ENCODE data around the gene EVA1A. TPM values are rescaled to one million over a fixed set of nuclear protein-coding genes. Genes with fewer than 3 reads are reported as not detected.

Gene EVA1A
- total RNA-seq, 5 donors from 2014 or later (not counting 1 experiment from before 2014, with no cell fraction given) = 0.62 TPM; not detected in 4

- Histone ChIP-seq H3K4me1 (ENCODE audit: control insufficient read depth in 1 of 2, extremely low read depth in 1 of 2, insufficient read depth in 2 of 2, low read length in 2 of 2) (no peaks in the 10 kb centered on the region), H3K4me3 (ENCODE audit: control insufficient read depth in 1 of 2, extremely low read depth in 1 of 2, low read length in 1 of 2) (no peak overlapping the region), H3K36me3 (ENCODE audit: control insufficient read depth in 2 of 2, extremely low read depth in 1 of 2, insufficient read depth in 1 of 2, low read length in 1 of 2) (no peaks in the 10 kb centered on the region), H3K9me3 (no peaks in the 10 kb centered on the region), H3K27me3 (replicated peaks in 1 of 2; ENCODE audit: control insufficient read depth in 2 of 2, extremely low read depth in 1 of 2, insufficient read depth in 2 of 2, low read length in 1 of 2) (peaks cover 0 to 7% of the 10 kb centered on the region in 2 experiments), H3K27ac (ENCODE audit: low read length) (no peak overlapping the region)
- ATAC-seq (replicated peaks in 1 of 4) (no peak), DNase-seq (no peak)
- H3K4me1 Mint-ChIP-seq = no peaks in the 10 kb centered on the region
- H3K27me3 Mint-ChIP-seq = peaks cover 22 to 30% of the 10 kb centered on the region in 2 donors
- no CpG with 5 or more reads among the region's 1 CpG for WGBS (ENCODE audit: insufficient coverage)
- no peak overlapping the region for H3K4me3 Mint-ChIP-seq
- no peak overlapping the region for H3K27ac Mint-ChIP-seq
- no peaks in the 10 kb centered on the region for H3K36me3 Mint-ChIP-seq
- POLR2A ChIA-PET = no interaction called here
- CTCF ChIA-PET = interaction anchor here in 1 of 2 donors (1.0 kb wide), 1 partner anchor 19 kb away, joined by 4 read pairs; no protein-coding TSS in a partner anchor
- peaks cover 0 to 9% (median 0%) of the 10 kb centered on the region in 3 donors for H3K9me3 Mint-ChIP-seq
Measured at GRCh38 chr2:75580606-75581005, 19.9 kb upstream of the EVA1A start.

- no CpG with 5 or more reads among the region's 1 CpG for WGBS (ENCODE audit: insufficient coverage)
- Histone ChIP-seq H3K36me3 (ENCODE audit: control insufficient read depth in 2 of 2, extremely low read depth in 1 of 2, insufficient read depth in 1 of 2, low read length in 1 of 2) (no peaks in the 10 kb centered on the region), H3K4me3 (ENCODE audit: control insufficient read depth in 1 of 2, extremely low read depth in 1 of 2, low read length in 1 of 2) (no peak overlapping the region), H3K27me3 (replicated peaks in 1 of 2; ENCODE audit: control insufficient read depth in 2 of 2, extremely low read depth in 1 of 2, insufficient read depth in 2 of 2, low read length in 1 of 2) (peaks cover 0 to 7% of the 10 kb centered on the region in 2 experiments), H3K27ac (ENCODE audit: low read length) (no peak overlapping the region), H3K4me1 (ENCODE audit: control insufficient read depth in 1 of 2, extremely low read depth in 1 of 2, insufficient read depth in 2 of 2, low read length in 2 of 2) (no peaks in the 10 kb centered on the region), H3K9me3 (no peaks in the 10 kb centered on the region)
- H3K9me3 Mint-ChIP-seq = peaks cover 0 to 14% (median 0%) of the 10 kb centered on the region in 3 donors
- CTCF ChIA-PET = interaction anchor here in 1 of 2 donors (1.0 kb wide), 1 partner anchor 19 kb away, joined by 4 read pairs; no protein-coding TSS in a partner anchor
- DNase-seq (no peak), ATAC-seq (replicated peaks in 1 of 4) (no peak)
- H3K36me3 Mint-ChIP-seq = no peaks in the 10 kb centered on the region
- peaks cover 22 to 30% of the 10 kb centered on the region in 2 donors for H3K27me3 Mint-ChIP-seq
- POLR2A ChIA-PET = no interaction called here
- H3K4me1 Mint-ChIP-seq = no peaks in the 10 kb centered on the region
- H3K27ac Mint-ChIP-seq = no peak overlapping the region
- H3K4me3 Mint-ChIP-seq = no peak overlapping the region
Measured at GRCh38 chr2:75580156-75580555, 19.4 kb upstream of the EVA1A start.

- no peak for DNase-seq
- no peak overlapping the region for H3K27ac ChIP-seq (ENCODE audit: low read length)
- no peak overlapping the region for H3K4me3 ChIP-seq (ENCODE audit: control insufficient read depth in 1 of 2, extremely low read depth in 1 of 2, low read length in 1 of 2)
- peaks cover 0 to 17% (median 0%) of the 10 kb centered on the region in 3 donors for H3K9me3 Mint-ChIP-seq
- H3K36me3 Mint-ChIP-seq = no peaks in the 10 kb centered on the region
- peaks cover 3% of the 10 kb centered on the region for H3K9me3 ChIP-seq
- no peaks in the 10 kb centered on the region for H3K4me1 Mint-ChIP-seq
- H3K27ac Mint-ChIP-seq = no peak overlapping the region
- POLR2A ChIA-PET = no interaction called here
- H3K27me3 ChIP-seq (replicated peaks in 1 of 2; ENCODE audit: control insufficient read depth in 2 of 2, extremely low read depth in 1 of 2, insufficient read depth in 2 of 2, low read length in 1 of 2) = peaks cover 0 to 7% of the 10 kb centered on the region in 2 experiments
- CTCF ChIA-PET = no interaction called here
- peaks cover 21 to 30% of the 10 kb centered on the region in 2 donors for H3K27me3 Mint-ChIP-seq
- H3K36me3 ChIP-seq (ENCODE audit: control insufficient read depth in 2 of 2, extremely low read depth in 1 of 2, insufficient read depth in 1 of 2, low read length in 1 of 2) = no peaks in the 10 kb centered on the region
- no peaks in the 10 kb centered on the region for H3K4me1 ChIP-seq (ENCODE audit: control insufficient read depth in 1 of 2, extremely low read depth in 1 of 2, insufficient read depth in 2 of 2, low read length in 2 of 2)
- ATAC-seq (replicated peaks in 1 of 4) = no peak
- H3K4me3 Mint-ChIP-seq = no peak overlapping the region
Measured at GRCh38 chr2:75579186-75579585, 18.4 kb upstream of the EVA1A start.

- Mint-ChIP-seq H3K27me3 (peaks cover 20 to 33% of the 10 kb centered on the region in 2 donors), H3K4me1 (no peaks in the 10 kb centered on the region), H3K27ac (no peak overlapping the region), H3K9me3 (peaks cover 0 to 17% (median 0%) of the 10 kb centered on the region in 3 donors), H3K36me3 (no peaks in the 10 kb centered on the region), H3K4me3 (no peak overlapping the region)
- Histone ChIP-seq H3K27me3 (replicated peaks in 1 of 2; ENCODE audit: control insufficient read depth in 2 of 2, extremely low read depth in 1 of 2, insufficient read depth in 2 of 2, low read length in 1 of 2) (peaks cover 0 to 7% of the 10 kb centered on the region in 2 experiments), H3K4me1 (ENCODE audit: control insufficient read depth in 1 of 2, extremely low read depth in 1 of 2, insufficient read depth in 2 of 2, low read length in 2 of 2) (no peaks in the 10 kb centered on the region), H3K36me3 (ENCODE audit: control insufficient read depth in 2 of 2, extremely low read depth in 1 of 2, insufficient read depth in 1 of 2, low read length in 1 of 2) (no peaks in the 10 kb centered on the region), H3K27ac (ENCODE audit: low read length) (no peak overlapping the region), H3K4me3 (ENCODE audit: control insufficient read depth in 1 of 2, extremely low read depth in 1 of 2, low read length in 1 of 2) (no peak overlapping the region), H3K9me3 (peaks cover 3% of the 10 kb centered on the region)
- no CpG with 5 or more reads among the region's 1 CpG for WGBS (ENCODE audit: insufficient coverage)
- ATAC-seq (replicated peaks in 1 of 4) (no peak), DNase-seq (no peak)
- ChIA-PET POLR2A (no interaction called here), CTCF (no interaction called here)
Measured at GRCh38 chr2:75577280-75577679, 16.5 kb upstream of the EVA1A start.

GRCh38 chr2:75574106-75574505, 13.4 kb upstream of the EVA1A start:
- Histone ChIP-seq H3K9me3 (peaks cover 3% of the 10 kb centered on the region), H3K27ac (ENCODE audit: low read length) (no peak overlapping the region), H3K4me1 (ENCODE audit: control insufficient read depth in 1 of 2, extremely low read depth in 1 of 2, insufficient read depth in 2 of 2, low read length in 2 of 2) (no peaks in the 10 kb centered on the region), H3K27me3 (replicated peaks in 1 of 2; ENCODE audit: control insufficient read depth in 2 of 2, extremely low read depth in 1 of 2, insufficient read depth in 2 of 2, low read length in 1 of 2) (no peaks in the 10 kb centered on the region), H3K4me3 (ENCODE audit: control insufficient read depth in 1 of 2, extremely low read depth in 1 of 2, low read length in 1 of 2) (no peak overlapping the region), H3K36me3 (ENCODE audit: control insufficient read depth in 2 of 2, extremely low read depth in 1 of 2, insufficient read depth in 1 of 2, low read length in 1 of 2) (no peaks in the 10 kb centered on the region)
- WGBS (ENCODE audit: insufficient coverage) = 100% methylated on average over 1 of the region's 1 CpG
- ChIA-PET CTCF (interaction anchor here in 1 of 2 donors (0.6 kb wide), 1 partner anchor 522 kb away, joined by 3 read pairs; no protein-coding TSS in a partner anchor), POLR2A (no interaction called here)
- H3K9me3 Mint-ChIP-seq = peaks cover 0 to 8% (median 0%) of the 10 kb centered on the region in 3 donors
- peaks cover 25 to 27% of the 10 kb centered on the region in 2 donors for H3K27me3 Mint-ChIP-seq
- no peaks in the 10 kb centered on the region for H3K4me1 Mint-ChIP-seq
- no peaks in the 10 kb centered on the region for H3K36me3 Mint-ChIP-seq
- DNase-seq (no peak), ATAC-seq (replicated peaks in 1 of 4) (no peak)
- H3K4me3 Mint-ChIP-seq = no peak overlapping the region
- no peak overlapping the region for H3K27ac Mint-ChIP-seq

GRCh38 chr2:75573145-75573878, 12.6 kb upstream of the EVA1A start:
- Mint-ChIP-seq H3K9me3 (peaks cover 0 to 8% (median 0%) of the 10 kb centered on the region in 3 donors), H3K4me1 (no peaks in the 10 kb centered on the region), H3K4me3 (no peak overlapping the region), H3K27me3 (peaks cover 28 to 29% of the 10 kb centered on the region in 2 donors), H3K36me3 (no peaks in the 10 kb centered on the region), H3K27ac (no peak overlapping the region)
- Histone ChIP-seq H3K27me3 (replicated peaks in 1 of 2; ENCODE audit: control insufficient read depth in 2 of 2, extremely low read depth in 1 of 2, insufficient read depth in 2 of 2, low read length in 1 of 2) (no peaks in the 10 kb centered on the region), H3K4me1 (ENCODE audit: control insufficient read depth in 1 of 2, extremely low read depth in 1 of 2, insufficient read depth in 2 of 2, low read length in 2 of 2) (no peaks in the 10 kb centered on the region), H3K9me3 (peaks cover 3% of the 10 kb centered on the region), H3K27ac (ENCODE audit: low read length) (no peak overlapping the region), H3K36me3 (ENCODE audit: control insufficient read depth in 2 of 2, extremely low read depth in 1 of 2, insufficient read depth in 1 of 2, low read length in 1 of 2) (no peaks in the 10 kb centered on the region), H3K4me3 (ENCODE audit: control insufficient read depth in 1 of 2, extremely low read depth in 1 of 2, low read length in 1 of 2) (no peak overlapping the region)
- ChIA-PET CTCF (no interaction called here), POLR2A (interaction anchor here in 1 of 2 donors (0.7 kb wide), 1 partner anchor 260 kb away, joined by 3 read pairs; no protein-coding TSS in a partner anchor)
- no peak for DNase-seq
- WGBS (ENCODE audit: insufficient coverage) = no CpG with 5 or more reads among the region's 1 CpG
- no peak for ATAC-seq (replicated peaks in 1 of 4)

Data from T-cell (primary cell).